ENCODE results near the gene ELL. TPM values are rescaled to one million over a fixed set of nuclear protein-coding genes. Genes with fewer than 3 reads are reported as not detected.

Gene ELL
- total RNA-seq, 4 donors from 2014 or later: 16.2 to 72.2 (median 18.0) TPM

GRCh38 chr19:18461471-18461870 is 60.4 kb downstream of the ELL start:
- Histone ChIP-seq H3K36me3 (peaks cover 0 to 6% (median 0%) of the 10 kb centered on the region in 4 donors), H3K4me1 (peaks cover 34 to 62% (median 52%) of the 10 kb centered on the region in 4 donors), H3K27me3 (no peaks in the 10 kb centered on the region), H3K4me3 (no peak overlapping the region), H3K27ac (peak overlapping the region; percentile 75 to 89 (median 85)), H3K9me3 (no peaks in the 10 kb centered on the region)
- WGBS, 2 donors (ENCODE audit: low coverage in 1 of 2): 94% methylated on average over 21 of the region's 22 CpGs; no CpG with 5 or more reads in 1 of the 2 donors
- TF ChIP-seq EP300 (IDR thresholded peaks at IDR 0.05; ENCODE audit: low read depth) (no peak), POLR2A (IDR thresholded peaks at IDR 0.05) (no peak), POLR2AphosphoS5 (IDR thresholded peaks at IDR 0.05) (no peak)
- TF ChIP-seq, protein P1, sequence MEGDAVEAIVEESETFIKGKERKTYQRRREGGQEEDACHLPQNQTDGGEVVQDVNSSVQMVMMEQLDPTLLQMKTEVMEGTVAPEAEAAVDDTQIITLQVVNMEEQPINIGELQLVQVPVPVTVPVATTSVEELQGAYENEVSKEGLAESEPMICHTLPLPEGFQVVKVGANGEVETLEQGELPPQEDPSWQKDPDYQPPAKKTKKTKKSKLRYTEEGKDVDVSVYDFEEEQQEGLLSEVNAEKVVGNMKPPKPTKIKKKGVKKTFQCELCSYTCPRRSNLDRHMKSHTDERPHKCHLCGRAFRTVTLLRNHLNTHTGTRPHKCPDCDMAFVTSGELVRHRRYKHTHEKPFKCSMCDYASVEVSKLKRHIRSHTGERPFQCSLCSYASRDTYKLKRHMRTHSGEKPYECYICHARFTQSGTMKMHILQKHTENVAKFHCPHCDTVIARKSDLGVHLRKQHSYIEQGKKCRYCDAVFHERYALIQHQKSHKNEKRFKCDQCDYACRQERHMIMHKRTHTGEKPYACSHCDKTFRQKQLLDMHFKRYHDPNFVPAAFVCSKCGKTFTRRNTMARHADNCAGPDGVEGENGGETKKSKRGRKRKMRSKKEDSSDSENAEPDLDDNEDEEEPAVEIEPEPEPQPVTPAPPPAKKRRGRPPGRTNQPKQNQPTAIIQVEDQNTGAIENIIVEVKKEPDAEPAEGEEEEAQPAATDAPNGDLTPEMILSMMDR (IDR thresholded peaks at IDR 0.05): no peak
- in situ Hi-C loops (cut with MboI; ENCODE audit: low pct_ligation_motif_present in 1 of 4, low pct_unique_long_range_greater_than_20kb in 1 of 4, low sequenced_read_pairs in 3 of 4): loop anchor here (25.0 kb wide), 3 partner anchors 126 to 401 kb away; partner anchors contain the start of genes REX1BD (in 2 of the 4) and UPF1 (in 2 of the 4)
- intact Hi-C loops (cut with DNase I; ENCODE audit: low total_unique reads): loop anchor here (10.0 kb wide), 1 partner anchor 53 kb away; no protein-coding TSS in a partner anchor
- no peak for DNase-seq

DNA sequence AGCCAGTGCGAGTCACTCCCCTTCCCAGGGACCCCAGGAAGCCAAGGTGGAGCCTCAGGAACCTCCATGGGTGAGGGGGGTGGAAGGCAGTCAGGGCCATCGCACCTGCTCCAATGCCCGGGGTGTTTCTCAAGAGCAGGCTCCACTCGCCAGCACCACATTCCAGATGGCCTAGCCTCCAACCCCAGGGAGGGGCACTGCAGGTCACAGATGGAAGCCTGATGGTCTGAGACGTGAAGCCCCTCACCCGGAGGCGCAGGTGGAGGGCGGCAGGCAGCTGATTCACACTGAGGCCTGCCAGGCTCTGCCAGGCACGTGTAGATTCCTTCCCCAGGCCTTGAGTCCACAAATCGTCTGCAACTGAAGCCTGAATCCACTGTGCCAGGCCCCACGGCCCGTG is 61.0 kb downstream of the ELL start:
- Histone ChIP-seq H3K4me1 (peaks cover 28 to 60% (median 50%) of the 10 kb centered on the region in 4 donors), H3K27me3 (no peaks in the 10 kb centered on the region), H3K9me3 (no peaks in the 10 kb centered on the region), H3K36me3 (peaks cover 0 to 6% (median 0%) of the 10 kb centered on the region in 4 donors), H3K4me3 (no peak overlapping the region), H3K27ac (peak overlapping the region; percentile 75 to 89 (median 85))
- TF ChIP-seq POLR2AphosphoS5 (IDR thresholded peaks at IDR 0.05) (no peak), POLR2A (IDR thresholded peaks at IDR 0.05) (no peak), EP300 (IDR thresholded peaks at IDR 0.05; ENCODE audit: low read depth) (no peak)
- TF ChIP-seq, protein P1 (IDR thresholded peaks at IDR 0.05): no peak
- intact Hi-C loops (cut with DNase I; ENCODE audit: low total_unique reads): loop anchor here (10.0 kb wide), 1 partner anchor 54 kb away; no protein-coding TSS in a partner anchor
- no peak for DNase-seq
- in situ Hi-C loops (cut with MboI; ENCODE audit: low pct_ligation_motif_present in 1 of 4, low pct_unique_long_range_greater_than_20kb in 1 of 4, low sequenced_read_pairs in 3 of 4): loop anchor here (25.0 kb wide), 3 partner anchors 126 to 401 kb away; partner anchors contain the start of genes REX1BD (in 2 of the 4) and UPF1 (in 2 of the 4)
- WGBS, 2 donors (ENCODE audit: low coverage in 1 of 2): 93% methylated on average over 5 of the region's 12 CpGs; no CpG with 5 or more reads in 1 of the 2 donors

GRCh38 chr19:18457483-18458331 is 64.2 kb downstream of the ELL start:
- Histone ChIP-seq H3K27me3 (no peaks in the 10 kb centered on the region), H3K27ac (peak overlapping the region; percentile 53 to 89 (median 58)), H3K36me3 (peaks cover 0 to 6% (median 0%) of the 10 kb centered on the region in 4 donors), H3K4me3 (no peak overlapping the region), H3K4me1 (peaks cover 16 to 40% (median 33%) of the 10 kb centered on the region in 4 donors), H3K9me3 (no peaks in the 10 kb centered on the region)
- intact Hi-C loops (cut with DNase I; ENCODE audit: low total_unique reads) (no loop called here), in situ Hi-C loops (cut with MboI; ENCODE audit: low pct_ligation_motif_present in 1 of 4, low pct_unique_long_range_greater_than_20kb in 1 of 4, low sequenced_read_pairs in 3 of 4) (loop anchor here (25.0 kb wide), 3 partner anchors 130 to 405 kb away; partner anchors contain the start of genes REX1BD (in 2 of the 4) and UPF1 (in 2 of the 4))
- TF ChIP-seq EP300 (IDR thresholded peaks at IDR 0.05; ENCODE audit: low read depth) (no peak), POLR2AphosphoS5 (IDR thresholded peaks at IDR 0.05) (no peak), POLR2A (IDR thresholded peaks at IDR 0.05) (no peak)
- no peak for DNase-seq
- 77% methylated on average over 18 of the region's 21 CpGs; no CpG with 5 or more reads in 1 of the 2 donors for WGBS, 2 donors (ENCODE audit: low coverage in 1 of 2)

GRCh38 chr19:18456974-18457373 is 64.9 kb downstream of the ELL start:
- Histone ChIP-seq H3K27ac (peak overlapping the region; percentile 53 to 89 (median 58)), H3K4me1 (peaks cover 16 to 40% (median 33%) of the 10 kb centered on the region in 4 donors), H3K4me3 (no peak overlapping the region), H3K27me3 (no peaks in the 10 kb centered on the region), H3K36me3 (peaks cover 0 to 6% (median 0%) of the 10 kb centered on the region in 4 donors), H3K9me3 (no peaks in the 10 kb centered on the region)
- peak; percentile 48 for DNase-seq
- WGBS, 2 donors (ENCODE audit: low coverage in 1 of 2): 73 to 100% methylated on average over 2 to 9 of the region's 9 CpGs
- TF ChIP-seq POLR2AphosphoS5 (IDR thresholded peaks at IDR 0.05) (no peak), EP300 (IDR thresholded peaks at IDR 0.05; ENCODE audit: low read depth) (no peak), POLR2A (IDR thresholded peaks at IDR 0.05) (no peak)
- TF ChIP-seq, protein P1 (IDR thresholded peaks at IDR 0.05): no peak
- intact Hi-C loops (cut with DNase I; ENCODE audit: low total_unique reads): no loop called here
- in situ Hi-C loops (cut with MboI; ENCODE audit: low pct_ligation_motif_present in 1 of 4, low pct_unique_long_range_greater_than_20kb in 1 of 4, low sequenced_read_pairs in 3 of 4): loop anchor here (25.0 kb wide), 3 partner anchors 130 to 405 kb away; partner anchors contain the start of genes REX1BD (in 2 of the 4) and UPF1 (in 2 of the 4)

Data from transverse colon (tissue), 4 donors.